Bronchial epithelial cell (primary cell): ENCODE results near the gene PRAMEF4. TPM values are rescaled to one million over a fixed set of nuclear protein-coding genes. Genes with fewer than 3 reads are reported as not detected.
A peak's percentile ranks its signal among the peaks of the same experiment; 100 is the strongest.
"Not testable (repeated sequence)": the region's sequence is repeated elsewhere in the genome, so short reads cannot be mapped to it uniquely, and the experiment has no call there.

Source experiments
- DNase-seq: peaks from one replicate; pipeline ENCODE4 v3.0.0-alpha.2; 2010; ENCODE audit warnings: low read depth
- FAIRE-seq: peaks from 2 replicates; lab custom pipeline; 2011; peaks lifted over from hg19 to GRCh38; lab: Jason Lieb, UNC
- H3K27me3 ChIP-seq: 2 replicates; pipeline ENCODE4 v1.5.1; 2011; ENCODE audit warnings: low read length; ENCODE audit not compliant: control insufficient read depth, insufficient read depth
- H3K36me3 ChIP-seq: 2 replicates; pipeline ENCODE4 v1.5.1; 2011; ENCODE audit warnings: low read length; ENCODE audit not compliant: control insufficient read depth, insufficient read depth
- H3K4me3 ChIP-seq: 2 replicates; pipeline ENCODE4 v1.5.1; 2011; ENCODE audit warnings: mild to moderate bottlenecking, low read depth, low read length, control low read depth
- CTCF ChIP-seq: IDR thresholded peaks from 2 replicates; pipeline ENCODE4 v1.5.1; 2011; ENCODE audit warnings: mild to moderate bottlenecking, moderate library complexity, low read length, control low read depth, inconsistent platforms; ENCODE audit not compliant: insufficient read depth, severe bottlenecking
- total RNA-seq: library from RNA; depleted of rRNA; stranded (reverse); fragments of >200 nt; gene quantifications from 2 replicates; pipeline ENCODE4 v1.2.1, GENCODE V29; 2014

Gene PRAMEF4
- total RNA-seq, 1 donor from 2014 or later, result not detected

- FAIRE-seq (no peak), DNase-seq (peak; percentile 40)
- no peak for TF ChIP-seq CTCF
- H3K4me3 ChIP-seq, result no peak overlapping the region
- H3K36me3 ChIP-seq, result no peaks in the 10 kb centered on the region
- H3K27me3 ChIP-seq, result no peaks in the 10 kb centered on the region
Measured at GRCh38 chr1:12851779-12852178, 34.2 kb downstream of the PRAMEF4 start.

DNA sequence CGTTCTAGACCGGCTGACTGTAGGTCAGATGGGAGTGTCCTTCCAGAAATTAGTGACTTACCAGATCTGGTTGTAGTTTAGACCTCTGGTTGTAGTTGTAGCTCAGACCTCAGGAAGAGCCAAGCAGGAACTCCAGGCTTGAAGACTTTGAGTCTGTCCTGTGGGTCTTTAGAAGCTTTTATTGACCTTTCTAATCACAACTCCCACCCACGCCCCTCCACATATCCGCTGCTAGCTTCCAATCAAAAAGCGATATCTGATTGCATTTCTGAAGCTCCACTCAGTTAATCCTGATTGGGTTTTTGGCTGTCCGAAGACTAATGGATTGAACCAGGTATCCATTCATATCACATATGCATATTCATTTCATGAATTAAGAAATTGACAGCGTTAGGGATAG lies 37.4 kb downstream of the PRAMEF4 start, which contains the start of gene HNRNPCL1:
TSS of gene HNRNPCL1 (minus strand) at position 101 of the 400 bp plus-strand sequence. CDS start 431 bp downstream, outside the sequence.
- DNase-seq, FAIRE-seq, H3K36me3 ChIP-seq, H3K4me3 ChIP-seq, H3K27me3 ChIP-seq: not testable (repeated sequence)

- not testable (repeated sequence) for H3K27me3 ChIP-seq, DNase-seq, FAIRE-seq, H3K36me3 ChIP-seq, H3K4me3 ChIP-seq
Measured at GRCh38 chr1:12833251-12833650, 52.8 kb downstream of the PRAMEF4 start.

DNA sequence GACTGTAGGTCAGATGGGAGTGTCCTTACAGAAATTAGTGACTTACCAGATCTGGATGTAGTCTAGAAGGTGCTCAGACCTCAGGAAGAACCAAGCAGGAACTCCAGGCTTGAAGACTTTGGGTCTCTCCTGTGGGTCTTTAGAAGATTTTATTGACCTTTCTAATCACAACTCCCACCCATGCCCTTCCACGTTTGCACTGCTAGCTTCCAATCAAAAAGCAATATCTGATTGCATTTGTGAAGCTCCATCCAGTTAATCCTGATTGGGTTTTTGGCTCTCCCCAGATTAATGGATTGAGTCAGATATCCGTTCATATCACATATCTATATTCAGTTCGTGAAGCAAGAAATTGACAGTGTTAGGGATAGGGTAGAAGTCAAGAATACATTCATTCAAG lies 54.7 kb downstream of the PRAMEF4 start, which contains the start of gene PRAMEF11:
TSS of gene PRAMEF11 (minus strand) at position 101 of the 400 bp plus-strand sequence. CDS start 2,621 bp downstream, outside the sequence.
- not testable (repeated sequence) for DNase-seq, H3K27me3 ChIP-seq, FAIRE-seq

More for the DNA sequence above, 54.7 kb downstream of the PRAMEF4 start, which contains the start of gene PRAMEF11:
- not testable (repeated sequence) for H3K36me3 ChIP-seq, H3K4me3 ChIP-seq

Other genes with a start within 250 kb of the PRAMEF4 start
- gene AADACL4, start 242.1 kb downstream of the PRAMEF4 start, total RNA-seq, result not detected in 2 replicates
- gene AADACL3, start 170.1 kb downstream of the PRAMEF4 start, total RNA-seq, result under 0.01 TPM in 1 of 2 replicates, not detected in the other
- not detected in 2 replicates for gene CFAP107, start 140.0 kb downstream of the PRAMEF4 start, total RNA-seq
- gene PRAMEF12, start 112.5 kb downstream of the PRAMEF4 start, total RNA-seq, result not detected in 2 replicates
- gene PRAMEF1, start 94.8 kb downstream of the PRAMEF4 start, total RNA-seq, result not detected in 2 replicates
- not detected in 2 replicates for gene PRAMEF11, start 54.8 kb downstream of the PRAMEF4 start, total RNA-seq
- not detected in 2 replicates for gene HNRNPCL1, start 37.5 kb downstream of the PRAMEF4 start, total RNA-seq
- gene PRAMEF2, start 29.1 kb downstream of the PRAMEF4 start, total RNA-seq, result not detected in 2 replicates
- gene PRAMEF10, start 12.1 kb upstream of the PRAMEF4 start, total RNA-seq, result not detected in 2 replicates
- not detected in 2 replicates for gene PRAMEF7, start 30.4 kb upstream of the PRAMEF4 start, total RNA-seq
- gene PRAMEF6, start 61.4 kb upstream of the PRAMEF4 start, total RNA-seq, result not detected in 2 replicates
- gene PRAMEF27, start 170.4 kb upstream of the PRAMEF4 start, total RNA-seq, result not detected in 2 replicates
- gene HNRNPCL3, start 174.6 kb upstream of the PRAMEF4 start, total RNA-seq, result not detected in 2 replicates
- not detected in 2 replicates for gene PRAMEF25, start 184.6 kb upstream of the PRAMEF4 start, total RNA-seq
- not detected in 2 replicates for gene HNRNPCL2, start 230.7 kb upstream of the PRAMEF4 start, total RNA-seq